MM.1S (cell line): ENCODE measurements around the gene ANKRD9.
"Not testable (repeated sequence)": the region's sequence is repeated elsewhere in the genome, so short reads cannot be mapped to it uniquely, and the experiment has no call there.

ENCODE experiments used
- DNase-seq: peaks from one replicate; pipeline ENCODE4 v3.0.0-alpha.2; 2015
- H2AFZ ChIP-seq: fragments of 300-600 bp; sonication (generic); 2 replicates; pipeline ENCODE4 v1.6.0; 2016; ENCODE audit warnings: antibody characterized with exemption, low read length
- H3F3A ChIP-seq: fragments of 300-600 bp; sonication (generic); 2 replicates; pipeline ENCODE4 v1.6.1; 2016; ENCODE audit warnings: mild to moderate bottlenecking, antibody characterized with exemption, low read length, moderate library complexity, mixed read lengths; ENCODE audit not compliant: insufficient read depth
- H3K27ac ChIP-seq: fragments of 300-600 bp; sonication (generic); 2 replicates; pipeline ENCODE4 v1.5.1; 2016; ENCODE audit warnings: mild to moderate bottlenecking, low read length
- H3K27me3 ChIP-seq: fragments of 300-600 bp; sonication (generic); replicated peaks from 2 replicates; pipeline ENCODE4 v1.6.0; 2016; ENCODE audit warnings: low read length; ENCODE audit not compliant: insufficient read depth
- H3K36me3 ChIP-seq: fragments of 300-600 bp; sonication (generic); replicated peaks from 2 replicates; pipeline ENCODE4 v1.6.1; 2016; ENCODE audit warnings: mild to moderate bottlenecking, low read length, mixed read lengths; ENCODE audit not compliant: insufficient read depth
- H3K4me1 ChIP-seq: fragments of 300-600 bp; sonication (generic); 2 replicates; pipeline ENCODE4 v1.6.1; 2016; ENCODE audit warnings: low read length, mixed read lengths
- H3K4me2 ChIP-seq: fragments of 300-600 bp; sonication (generic); 2 replicates; pipeline ENCODE4 v1.6.0; 2016; ENCODE audit warnings: low read depth, low read length
- H3K4me3 ChIP-seq: fragments of 300-600 bp; sonication (generic); 2 replicates; pipeline ENCODE4 v1.5.1; 2016; ENCODE audit warnings: low read length, mixed read lengths
- H3K79me2 ChIP-seq: fragments of 300-600 bp; sonication (generic); 2 replicates; pipeline ENCODE4 v1.6.1; 2016; ENCODE audit warnings: mixed run types, low read length, mixed read lengths
- H3K9ac ChIP-seq: fragments of 300-600 bp; sonication (generic); 2 replicates; pipeline ENCODE4 v1.6.1; 2016; ENCODE audit warnings: low read length, mixed read lengths
- H3K9me2 ChIP-seq: fragments of 300-600 bp; sonication (generic); replicated peaks from 2 replicates; pipeline ENCODE4 v1.6.1; 2016; ENCODE audit warnings: mild to moderate bottlenecking, low read length, mixed read lengths; ENCODE audit not compliant: insufficient read depth
- H3K9me3 ChIP-seq: fragments of 300-600 bp; sonication (generic); replicated peaks from 2 replicates; pipeline ENCODE4 v1.6.1; 2016; ENCODE audit warnings: mild to moderate bottlenecking, low read length, mixed read lengths; ENCODE audit not compliant: insufficient read depth
- H4K20me1 ChIP-seq: fragments of 300-600 bp; sonication (generic); 2 replicates; pipeline ENCODE4 v1.6.1; 2016; ENCODE audit warnings: mild to moderate bottlenecking, low read length, moderate library complexity, mixed read lengths; ENCODE audit not compliant: insufficient read depth
- EZH2 ChIP-seq: fragments of 300-600 bp; sonication (generic); optimal IDR thresholded peaks from 2 replicates; pipeline ENCODE3; 2017; ENCODE audit warnings: low read depth, mild to moderate bottlenecking, antibody characterized with exemption, low read length, mixed read lengths
- EZH2phosphoT487 ChIP-seq: fragments of 300-600 bp; sonication (generic); IDR thresholded peaks from 2 replicates; pipeline ENCODE4 v1.6.1; 2018; ENCODE audit warnings: antibody characterized with exemption, low read length
- TF ChIP-seq, protein P1 (sequence below): fragments of 300-600 bp; sonication (generic); IDR thresholded peaks from 2 replicates; pipeline ENCODE4 v1.5.1; 2016; ENCODE audit warnings: antibody characterized with exemption, low read length, mixed read lengths

The ANKRD9 gene

DNA sequence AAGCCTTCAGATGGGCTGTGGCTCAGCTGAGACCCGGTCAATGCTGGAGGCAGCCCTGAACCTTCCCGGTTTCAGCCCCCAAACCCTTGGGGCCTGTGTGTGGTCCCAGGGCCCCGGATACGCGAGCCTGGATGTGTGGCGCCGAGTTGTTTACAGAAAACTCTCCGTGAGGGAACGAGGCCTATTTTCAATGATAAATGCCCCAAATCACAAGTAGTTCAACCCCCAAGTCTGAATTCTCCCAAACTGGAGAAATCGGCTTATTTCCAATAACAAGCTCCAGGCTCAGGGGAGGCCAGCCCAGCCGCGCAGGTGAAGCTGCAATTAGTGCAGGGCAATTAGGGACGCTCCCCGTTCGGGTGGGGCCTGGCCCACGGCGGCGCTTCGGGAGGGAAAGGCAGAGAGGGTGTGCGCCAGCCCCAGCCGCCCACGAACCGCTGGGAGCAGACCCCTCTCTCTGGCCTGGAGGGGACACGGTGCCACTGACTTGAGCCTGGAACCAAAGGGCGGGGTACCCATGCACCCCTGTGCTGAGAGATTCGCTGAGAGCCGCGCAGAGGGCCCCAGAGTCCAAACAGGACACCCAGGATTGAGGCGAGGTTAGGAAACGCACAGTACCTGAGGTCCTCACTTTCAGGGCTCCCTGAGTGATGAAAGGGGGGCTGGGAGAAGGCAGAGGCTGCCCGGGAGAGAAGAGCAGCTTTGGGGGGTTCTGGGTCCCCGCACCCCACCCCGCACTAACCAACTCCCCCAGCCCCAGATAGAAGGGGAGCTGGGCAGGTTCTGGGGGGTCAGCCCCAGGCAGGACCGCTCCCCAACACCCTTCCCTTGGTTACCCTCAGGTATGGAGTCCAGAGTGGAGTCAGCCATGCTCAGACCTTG is 14.2 kb upstream of the ANKRD9 start:
- Histone ChIP-seq H3K4me2 (peak overlapping the region; percentile 89), H4K20me1 (no peaks in the 10 kb centered on the region), H2AFZ (peak overlapping the region; percentile 63), H3K4me3 (peak overlapping the region; percentile 51), H3K9me2 (no peaks in the 10 kb centered on the region), H3K4me1 (no peaks in the 10 kb centered on the region), H3K27ac (no peak overlapping the region), H3K79me2 (no peaks in the 10 kb centered on the region), H3K36me3 (no peaks in the 10 kb centered on the region), H3K9ac (peak overlapping the region; percentile 13; the same call in 1 of the 2 replicates), H3K9me3 (no peaks in the 10 kb centered on the region), H3K27me3 (no peaks in the 10 kb centered on the region), H3F3A (0 out of 2 replicates have a peak, but pooled peaks cover 6% of the 10 kb centered on the region)
- DNase-seq = no peak
- TF ChIP-seq EZH2phosphoT487 (no peak), EZH2 (no peak)
- TF ChIP-seq, protein P1, sequence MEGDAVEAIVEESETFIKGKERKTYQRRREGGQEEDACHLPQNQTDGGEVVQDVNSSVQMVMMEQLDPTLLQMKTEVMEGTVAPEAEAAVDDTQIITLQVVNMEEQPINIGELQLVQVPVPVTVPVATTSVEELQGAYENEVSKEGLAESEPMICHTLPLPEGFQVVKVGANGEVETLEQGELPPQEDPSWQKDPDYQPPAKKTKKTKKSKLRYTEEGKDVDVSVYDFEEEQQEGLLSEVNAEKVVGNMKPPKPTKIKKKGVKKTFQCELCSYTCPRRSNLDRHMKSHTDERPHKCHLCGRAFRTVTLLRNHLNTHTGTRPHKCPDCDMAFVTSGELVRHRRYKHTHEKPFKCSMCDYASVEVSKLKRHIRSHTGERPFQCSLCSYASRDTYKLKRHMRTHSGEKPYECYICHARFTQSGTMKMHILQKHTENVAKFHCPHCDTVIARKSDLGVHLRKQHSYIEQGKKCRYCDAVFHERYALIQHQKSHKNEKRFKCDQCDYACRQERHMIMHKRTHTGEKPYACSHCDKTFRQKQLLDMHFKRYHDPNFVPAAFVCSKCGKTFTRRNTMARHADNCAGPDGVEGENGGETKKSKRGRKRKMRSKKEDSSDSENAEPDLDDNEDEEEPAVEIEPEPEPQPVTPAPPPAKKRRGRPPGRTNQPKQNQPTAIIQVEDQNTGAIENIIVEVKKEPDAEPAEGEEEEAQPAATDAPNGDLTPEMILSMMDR = no peak

DNA sequence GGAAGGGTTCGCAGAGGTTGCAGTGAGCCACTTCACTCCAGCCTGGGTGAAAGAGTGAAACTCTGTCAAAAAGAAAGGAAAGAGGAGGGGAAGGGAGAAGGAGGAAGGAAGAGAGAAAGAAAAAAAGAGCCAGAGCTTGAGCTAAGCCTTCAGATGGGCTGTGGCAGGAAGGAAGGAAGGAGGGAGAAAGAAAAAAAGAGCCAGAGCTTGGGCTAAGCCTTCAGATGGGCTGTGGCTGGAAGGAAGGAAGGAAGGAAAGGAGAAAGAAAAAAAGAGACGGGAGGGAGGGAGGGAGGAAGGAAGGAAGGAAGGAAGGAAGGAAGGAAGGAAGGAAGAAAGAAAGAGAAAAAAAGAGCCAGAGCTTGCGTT is 13.6 kb upstream of the ANKRD9 start:
- no peaks in the 10 kb centered on the region for H3K79me2 ChIP-seq
- no peaks in the 10 kb centered on the region for H4K20me1 ChIP-seq
- no peak for DNase-seq
- no peaks in the 10 kb centered on the region for H3K9me2 ChIP-seq
- H3K27ac ChIP-seq = no peak overlapping the region
- H3K9me3 ChIP-seq = no peaks in the 10 kb centered on the region
- no peak overlapping the region for H3K4me3 ChIP-seq
- H3K9ac ChIP-seq = no peak overlapping the region
- no peaks in the 10 kb centered on the region for H3K36me3 ChIP-seq
- 0 out of 2 replicates have a peak, but pooled peaks cover 6% of the 10 kb centered on the region for H3F3A ChIP-seq
- H2AFZ ChIP-seq = no peak overlapping the region
- no peaks in the 10 kb centered on the region for H3K27me3 ChIP-seq
- TF ChIP-seq EZH2 = no peak
- TF ChIP-seq, protein P1 = no peak
- TF ChIP-seq EZH2phosphoT487 = no peak
- no peak overlapping the region for H3K4me2 ChIP-seq
- no peaks in the 10 kb centered on the region for H3K4me1 ChIP-seq

DNA sequence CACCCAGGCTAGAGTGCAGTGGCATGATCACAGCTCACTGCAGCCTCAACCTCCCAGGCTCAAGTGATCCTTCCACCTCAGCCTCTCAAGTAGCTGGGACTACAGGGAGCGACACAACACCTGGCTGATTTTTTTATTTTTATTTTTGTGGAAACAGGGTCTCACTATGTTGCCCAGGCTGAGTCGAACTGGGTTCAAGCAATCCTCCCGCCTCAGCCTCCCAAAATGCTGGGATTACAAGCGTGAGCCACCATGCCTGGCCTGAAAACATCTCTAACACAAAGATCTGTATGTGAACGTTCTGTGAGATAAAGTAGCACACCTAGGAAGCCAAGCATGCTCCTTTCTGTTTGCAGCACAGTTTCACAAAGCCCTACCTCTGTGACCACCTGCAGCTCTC is 10.1 kb upstream of the ANKRD9 start:
- not testable (repeated sequence) for H3F3A ChIP-seq, H3K27ac ChIP-seq, H3K36me3 ChIP-seq, H3K4me1 ChIP-seq, H3K9ac ChIP-seq, DNase-seq, H3K9me3 ChIP-seq, H3K27me3 ChIP-seq, H3K4me3 ChIP-seq, H3K79me2 ChIP-seq, H3K9me2 ChIP-seq, H2AFZ ChIP-seq, H4K20me1 ChIP-seq, H3K4me2 ChIP-seq

DNA sequence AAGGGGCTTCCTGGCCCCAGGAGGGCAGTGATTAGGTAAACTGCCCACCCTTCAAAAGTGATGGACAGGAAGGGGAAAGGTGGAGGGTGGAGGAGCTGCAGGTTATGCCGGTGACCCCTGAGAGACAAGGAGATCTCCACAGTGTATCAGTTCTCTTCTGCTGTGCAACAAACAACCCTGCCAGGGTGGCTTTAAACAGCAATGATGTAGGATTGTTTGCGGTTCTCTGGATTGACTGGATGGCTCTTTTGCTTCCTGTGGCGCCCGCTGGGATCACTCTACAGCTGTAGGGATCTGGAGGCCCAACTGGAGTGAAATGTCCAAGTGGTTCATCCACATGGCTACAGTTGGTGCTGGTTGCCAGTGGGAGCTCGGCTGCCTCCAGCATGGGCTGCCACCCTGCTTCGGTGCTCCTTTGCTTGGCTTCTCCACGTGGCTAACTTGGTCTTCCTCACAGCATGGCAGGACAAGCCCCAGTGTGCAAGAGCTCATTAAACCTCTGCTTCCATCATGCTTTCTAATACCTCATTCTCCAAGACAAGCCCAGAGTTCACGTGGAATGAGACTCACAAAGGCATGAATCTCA is 8.6 kb upstream of the ANKRD9 start:
- Histone ChIP-seq H3K9ac (no peak overlapping the region), H4K20me1 (no peaks in the 10 kb centered on the region), H3K9me3 (no peaks in the 10 kb centered on the region), H2AFZ (no peak overlapping the region), H3K36me3 (no peaks in the 10 kb centered on the region), H3K27ac (no peak overlapping the region), H3K9me2 (no peaks in the 10 kb centered on the region), H3K27me3 (no peaks in the 10 kb centered on the region), H3F3A (no peaks in the 10 kb centered on the region), H3K4me1 (no peaks in the 10 kb centered on the region), H3K79me2 (no peaks in the 10 kb centered on the region), H3K4me2 (no peak overlapping the region), H3K4me3 (no peak overlapping the region)
- TF ChIP-seq EZH2 = no peak
- DNase-seq = no peak
